Inferior parietal cortex (tissue), 1 donor: ENCODE data around the gene SCAF4.
"Not testable (repeated sequence)": the region's sequence is repeated elsewhere in the genome, so short reads cannot be mapped to it uniquely, and the experiment has no call there.

Source experiments
- DNase-seq: peaks from one replicate; pipeline ENCODE4 v3.0.0-alpha.2; 2016; ENCODE audit errors: extremely low spot score

Gene SCAF4

GRCh38 chr21:31741116-31741515, 9.2 kb upstream of the SCAF4 start:
- DNase-seq = no peak

GRCh38 chr21:31737586-31738397, 5.9 kb upstream of the SCAF4 start:
- not testable (repeated sequence) for DNase-seq

GRCh38 chr21:31735511-31735992, 3.6 kb upstream of the SCAF4 start:
- no peak for DNase-seq

- no peak for DNase-seq
These were observed 1.7 kb upstream of the SCAF4 start for GRCh38 chr21:31733551-31734149.

GRCh38 chr21:31732597-31733550, 956 bp upstream of the SCAF4 start:
- DNase-seq = peak; percentile 58

- no peak for DNase-seq
These were observed 662 bp downstream of the SCAF4 start for GRCh38 chr21:31731056-31731856.

GRCh38 chr21:31730712-31731055, 1.2 kb downstream of the SCAF4 start:
- DNase-seq = peak; percentile 25

- no peak for DNase-seq
These were observed 2.1 kb downstream of the SCAF4 start for GRCh38 chr21:31729622-31730343.

- no peak for DNase-seq
These were observed 3.0 kb downstream of the SCAF4 start for GRCh38 chr21:31728952-31729351.

- DNase-seq = no peak
These were observed 3.7 kb downstream of the SCAF4 start for GRCh38 chr21:31728191-31728590.

GRCh38 chr21:31727181-31727580, 4.7 kb downstream of the SCAF4 start:
- no peak for DNase-seq

- DNase-seq = no peak
These were observed 5.5 kb downstream of the SCAF4 start for GRCh38 chr21:31726407-31726806.

- DNase-seq = no peak
These were observed 6.6 kb downstream of the SCAF4 start for GRCh38 chr21:31725202-31725839.

- DNase-seq = no peak
These were observed 7.4 kb downstream of the SCAF4 start for GRCh38 chr21:31724552-31724951.

- DNase-seq = no peak
These were observed 10.5 kb downstream of the SCAF4 start for GRCh38 chr21:31721381-31721780.

GRCh38 chr21:31720739-31721138, 11.2 kb downstream of the SCAF4 start:
- DNase-seq = no peak

GRCh38 chr21:31720330-31720729, 11.6 kb downstream of the SCAF4 start:
- no peak for DNase-seq

GRCh38 chr21:31716106-31716505, 15.8 kb downstream of the SCAF4 start:
- no peak for DNase-seq

GRCh38 chr21:31714741-31715365, 17.1 kb downstream of the SCAF4 start:
- no peak for DNase-seq
